Retinal pigment epithelial cell (primary cell): ENCODE measurements around the gene KLHL28.

Experiments
- DNase-seq: peaks from one replicate; pipeline ENCODE4 v3.0.0-alpha.2; 2010; ENCODE audit warnings: low read depth
- H3K4me3 ChIP-seq: 2 replicates; pipeline ENCODE4 v1.5.1; 2011; ENCODE audit warnings: mild to moderate bottlenecking, low read length, control low read depth, moderate library complexity
- CTCF ChIP-seq: conservative IDR thresholded peaks from 2 replicates; pipeline ENCODE4 v1.5.1; 2011; ENCODE audit warnings: low read depth, low read length, control low read depth, inconsistent platforms

KLHL28 gene

GRCh38 chr14:44961554-44962333, at the start of gene KLHL28, which contains the start of gene TOGARAM1:
Gene KLHL28, minus strand, starts transcription at chr14:44961947. Its CDS starts 16,019 bp downstream, at chr14:44945928.
Gene TOGARAM1, plus strand, starts transcription at chr14:44962190. Its CDS starts 232 bp downstream, at chr14:44962422.
- DNase-seq = peak; percentile 100
- TF ChIP-seq CTCF = no peak
- peak within 1 kb of the TSS; percentile 74 for H3K4me3 ChIP-seq

- no peak for DNase-seq
- TF ChIP-seq CTCF = no peak
- no peak overlapping the region for H3K4me3 ChIP-seq
Observed at GRCh38 chr14:45003924-45004323, 42.2 kb upstream of the KLHL28 start.

GRCh38 chr14:44995770-44996294, 34.1 kb upstream of the KLHL28 start:
- TF ChIP-seq CTCF = no peak
- H3K4me3 ChIP-seq = no peak overlapping the region
- DNase-seq = no peak

GRCh38 chr14:44995196-44995595, 33.4 kb upstream of the KLHL28 start:
- no peak overlapping the region for H3K4me3 ChIP-seq
- TF ChIP-seq CTCF = no peak
- DNase-seq = no peak

GRCh38 chr14:44990533-44990932, 28.8 kb upstream of the KLHL28 start:
- no peak for TF ChIP-seq CTCF
- no peak overlapping the region for H3K4me3 ChIP-seq
- DNase-seq = no peak

- no peak for DNase-seq
- TF ChIP-seq CTCF = no peak
- no peak overlapping the region for H3K4me3 ChIP-seq
Observed at GRCh38 chr14:44989497-44990440, 28.0 kb upstream of the KLHL28 start.
